Left lung (tissue), 10 donors: ENCODE measurements around the gene GPC5. TPM values are rescaled to one million over a fixed set of nuclear protein-coding genes. Genes with fewer than 3 reads are reported as not detected.

Experiments
- ATAC-seq: fragments of 200-7000 bp; cut with Tn5 transposase; one replicate; pipeline ENCODE4 v1.9.1; 2020; ENCODE audit warnings: moderate library complexity
- DNase-seq, 4 donors: peaks; one replicate each; pipeline ENCODE4 v3.0.0-alpha.2; 2013 to 2020
- H3K27ac ChIP-seq, 2 donors: fragments of 200-600 bp; sonication (generic) in 1 of 2; one replicate each; pipeline versions ENCODE4 v1.5.0 to v1.8.0; 2020 to 2021
- H3K27me3 ChIP-seq, 2 donors: fragments of 200-600 bp; sonication (generic) in 1 of 2; one replicate each; pipeline versions ENCODE4 v1.5.0 to v1.8.0; 2020 to 2021
- H3K36me3 ChIP-seq, 2 donors: fragments of 200-600 bp; sonication (generic) in 1 of 2; one replicate each; pipeline versions ENCODE4 v1.5.0 to v1.8.0; 2020 to 2021
- H3K4me1 ChIP-seq, 2 donors: fragments of 200-600 bp; one replicate each; pipeline ENCODE4 v1.8.0; 2021
- H3K4me3 ChIP-seq, 2 donors: fragments of 200-600 bp; sonication (generic) in 1 of 2; one replicate each; pipeline versions ENCODE4 v1.5.0 to v1.8.0; 2020 to 2021; ENCODE audit warnings: mild to moderate bottlenecking in 1 of 2
- H3K9me3 ChIP-seq, 2 donors: fragments of 200-600 bp; sonication (generic) in 1 of 2; one replicate each; pipeline versions ENCODE4 v1.5.0 to v1.8.0; 2020 to 2021
- intact Hi-C, 2 donors: fragments of 100-400 bp; cut with DNase I; formaldehyde crosslinking; loops; one replicate each; pipeline versions ENCODE4 v1.11.2 to v1.14.2; 2022
- polyA plus RNA-seq, 6 donors: library from polyadenylated mRNA; unstranded; fragments of 120-200 nt; gene quantifications; one replicate each; pipeline ENCODE4 v1.2.1, GENCODE V29; 2013; ENCODE audit not compliant: insufficient read length in 6 of 6
- total RNA-seq, 2 donors: library from RNA; stranded (reverse); fragmentation: NEBNext Ultra II Directional; extraction: Animal tissue kit (Norgen Biotek cat#: 25700); gene quantifications; one replicate each; pipeline ENCODE4 v1.2.1, GENCODE V29; 2021
- TF ChIP-seq, protein P1 (sequence below), 2 donors: fragments of 200-600 bp; sonication (generic) in 1 of 2; IDR thresholded peaks; one replicate each; pipeline versions ENCODE4 v1.5.0 to v1.8.0; 2021; ENCODE audit warnings: antibody characterized with exemption in 2 of 2
- donor health status: DM: no; HTN: yes; CAD: no.
- donor health status: DM: no; HTN: no; CAD: no.

The GPC5 gene
- total and polyA plus RNA-seq, 8 donors: 9.2 to 19.5 (median 11.5) TPM

DNA sequence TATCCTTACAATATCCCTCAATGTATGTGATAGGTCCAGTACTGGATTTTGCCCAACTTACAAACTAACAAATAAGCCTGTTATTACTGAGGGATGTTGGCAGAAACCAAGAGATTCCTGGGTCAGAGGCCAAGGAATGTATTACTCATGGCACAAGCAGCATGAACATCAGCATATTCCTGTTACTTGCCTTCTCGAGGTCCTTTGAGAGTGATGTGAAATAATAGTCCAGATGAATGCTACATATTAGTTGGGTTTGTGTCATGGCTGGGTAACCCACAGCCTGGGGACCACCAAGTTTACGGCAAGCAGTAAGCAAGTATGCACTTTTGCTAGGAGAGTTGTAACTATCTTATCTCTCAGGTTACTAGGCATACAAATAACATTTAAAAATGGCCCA is 1443.7 kb downstream of the GPC5 start:
- H3K27ac ChIP-seq: no peak overlapping the region
- H3K4me3 ChIP-seq: no peak overlapping the region
- no peaks in the 10 kb centered on the region for H3K4me1 ChIP-seq
- intact Hi-C loops: no loop called here
- DNase-seq: no peak
- no peaks in the 10 kb centered on the region for H3K27me3 ChIP-seq
- TF ChIP-seq, protein P1, sequence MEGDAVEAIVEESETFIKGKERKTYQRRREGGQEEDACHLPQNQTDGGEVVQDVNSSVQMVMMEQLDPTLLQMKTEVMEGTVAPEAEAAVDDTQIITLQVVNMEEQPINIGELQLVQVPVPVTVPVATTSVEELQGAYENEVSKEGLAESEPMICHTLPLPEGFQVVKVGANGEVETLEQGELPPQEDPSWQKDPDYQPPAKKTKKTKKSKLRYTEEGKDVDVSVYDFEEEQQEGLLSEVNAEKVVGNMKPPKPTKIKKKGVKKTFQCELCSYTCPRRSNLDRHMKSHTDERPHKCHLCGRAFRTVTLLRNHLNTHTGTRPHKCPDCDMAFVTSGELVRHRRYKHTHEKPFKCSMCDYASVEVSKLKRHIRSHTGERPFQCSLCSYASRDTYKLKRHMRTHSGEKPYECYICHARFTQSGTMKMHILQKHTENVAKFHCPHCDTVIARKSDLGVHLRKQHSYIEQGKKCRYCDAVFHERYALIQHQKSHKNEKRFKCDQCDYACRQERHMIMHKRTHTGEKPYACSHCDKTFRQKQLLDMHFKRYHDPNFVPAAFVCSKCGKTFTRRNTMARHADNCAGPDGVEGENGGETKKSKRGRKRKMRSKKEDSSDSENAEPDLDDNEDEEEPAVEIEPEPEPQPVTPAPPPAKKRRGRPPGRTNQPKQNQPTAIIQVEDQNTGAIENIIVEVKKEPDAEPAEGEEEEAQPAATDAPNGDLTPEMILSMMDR (IDR thresholded peaks at IDR 0.05): no peak
- ATAC-seq: peak; percentile 35
- no peaks in the 10 kb centered on the region for H3K36me3 ChIP-seq
- H3K9me3 ChIP-seq: peaks cover 0 to 5% of the 10 kb centered on the region in 2 donors

DNA sequence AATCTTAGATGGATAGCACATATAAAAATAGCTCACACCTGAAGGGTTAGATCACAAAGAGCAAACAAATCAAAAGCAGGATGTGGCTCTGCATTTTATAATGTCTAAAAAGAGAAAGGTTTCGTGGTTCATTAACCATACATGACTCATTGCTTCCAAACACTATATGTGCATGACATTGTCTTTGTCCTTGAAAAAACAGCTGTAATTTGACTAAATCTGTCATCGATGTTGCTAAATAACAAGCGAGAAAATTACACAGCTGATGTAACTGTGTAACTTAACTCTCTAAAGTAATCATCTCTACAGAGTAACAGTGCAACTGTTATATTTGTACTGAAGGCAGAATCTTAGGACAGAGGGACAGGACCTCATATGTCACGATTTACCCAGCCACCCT is 1445.1 kb downstream of the GPC5 start:
- ATAC-seq: peak; percentile 21
- intact Hi-C loops: no loop called here
- Histone ChIP-seq H3K27ac (no peak overlapping the region), H3K4me3 (no peak overlapping the region), H3K36me3 (no peaks in the 10 kb centered on the region), H3K27me3 (no peaks in the 10 kb centered on the region), H3K9me3 (peaks cover 0 to 5% of the 10 kb centered on the region in 2 donors), H3K4me1 (no peaks in the 10 kb centered on the region)
- DNase-seq: no peak
- TF ChIP-seq, protein P1 (IDR thresholded peaks at IDR 0.05): no peak

DNA sequence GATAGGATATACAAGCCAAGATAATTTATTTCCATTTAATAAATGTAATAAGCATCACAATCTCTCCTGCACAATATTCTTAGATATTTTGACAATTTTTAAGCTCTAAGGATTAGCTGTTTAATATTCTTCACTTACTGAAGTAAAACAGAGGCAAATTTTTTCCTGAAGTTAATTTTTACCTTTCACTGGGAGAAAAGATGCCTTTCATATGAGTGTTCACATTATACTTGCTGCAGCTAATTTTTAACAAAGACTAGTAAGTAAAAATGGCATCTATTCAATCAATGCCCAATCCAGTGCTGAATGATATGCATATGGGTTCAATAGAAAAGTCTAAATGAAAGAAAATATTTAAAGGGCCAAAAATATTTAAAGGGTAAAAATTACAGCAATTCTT is 1451.0 kb downstream of the GPC5 start:
- intact Hi-C loops: no loop called here
- no peaks in the 10 kb centered on the region for H3K4me1 ChIP-seq
- no peaks in the 10 kb centered on the region for H3K36me3 ChIP-seq
- DNase-seq (no peak), ATAC-seq (no peak)
- no peak overlapping the region for H3K27ac ChIP-seq
- no peaks in the 10 kb centered on the region for H3K9me3 ChIP-seq
- TF ChIP-seq, protein P1 (IDR thresholded peaks at IDR 0.05): no peak
- no peaks in the 10 kb centered on the region for H3K27me3 ChIP-seq
- H3K4me3 ChIP-seq: no peak overlapping the region

DNA sequence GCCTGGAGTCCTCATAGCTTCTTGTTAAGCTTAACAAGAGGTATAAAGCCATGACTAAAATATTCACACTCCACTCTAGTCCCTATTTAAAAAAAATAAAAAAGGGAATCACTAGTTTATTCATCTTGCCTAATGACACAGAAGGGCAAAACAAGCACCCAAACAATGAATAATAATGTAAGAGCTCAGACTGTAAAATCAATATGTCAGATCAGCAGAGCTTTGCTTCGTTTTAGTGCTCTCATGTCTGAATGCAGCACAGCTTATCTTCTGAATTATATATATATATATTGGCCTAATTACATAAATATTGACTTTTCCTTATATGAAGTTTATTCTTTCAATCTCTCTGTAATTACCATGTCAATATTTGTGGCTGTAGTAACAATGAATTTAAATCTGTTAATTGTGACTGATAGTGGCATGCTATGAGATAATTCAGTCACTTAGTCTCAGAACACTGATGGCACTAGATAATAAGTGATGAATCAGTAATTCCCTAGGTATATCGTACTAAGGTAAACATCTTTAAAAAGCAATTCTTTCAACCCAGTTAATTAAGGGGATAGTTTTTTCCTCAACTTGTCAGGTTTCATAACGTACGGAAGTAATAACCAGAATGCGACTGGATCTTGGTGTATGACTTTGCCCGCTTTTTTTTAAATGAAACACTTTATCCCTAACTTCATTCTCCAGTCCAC is 1466.3 kb downstream of the GPC5 start:
- no peaks in the 10 kb centered on the region for H3K27me3 ChIP-seq
- intact Hi-C loops: no loop called here

DNA sequence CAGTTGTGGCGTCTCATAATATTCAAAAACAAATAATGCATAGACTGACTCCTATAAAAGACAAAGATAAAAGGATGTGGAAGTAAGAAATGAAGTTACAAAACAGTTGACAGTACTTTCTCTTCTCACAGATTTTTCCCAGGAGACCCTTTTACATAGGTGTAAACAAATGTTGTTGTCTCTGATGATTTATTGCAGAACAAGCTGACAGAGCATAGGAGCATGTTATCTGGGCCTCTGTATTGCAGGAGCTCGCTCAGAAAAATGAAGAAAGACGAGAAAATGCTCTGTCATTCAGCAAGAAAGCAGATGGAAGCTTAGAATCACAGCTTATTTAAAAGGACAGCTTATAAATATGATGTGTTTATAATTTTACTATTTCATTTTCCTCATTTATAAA is 1474.6 kb downstream of the GPC5 start:
- peaks cover 0 to 3% of the 10 kb centered on the region in 2 donors for H3K9me3 ChIP-seq
- TF ChIP-seq, protein P1 (IDR thresholded peaks at IDR 0.05): no peak
- intact Hi-C loops: no loop called here
- H3K36me3 ChIP-seq: no peaks in the 10 kb centered on the region
- no peak overlapping the region for H3K4me3 ChIP-seq
- no peaks in the 10 kb centered on the region for H3K4me1 ChIP-seq
- DNase-seq (no peak), ATAC-seq (no peak)
- H3K27me3 ChIP-seq: no peaks in the 10 kb centered on the region
- no peak overlapping the region for H3K27ac ChIP-seq

More for the DNA sequence above, 1466.3 kb downstream of the GPC5 start:
- no peaks in the 10 kb centered on the region for H3K4me1 ChIP-seq
- no peak overlapping the region for H3K27ac ChIP-seq
- H3K9me3 ChIP-seq: no peaks in the 10 kb centered on the region
- ATAC-seq (no peak), DNase-seq (no peak)
- H3K4me3 ChIP-seq: no peak overlapping the region
- TF ChIP-seq, protein P1 (IDR thresholded peaks at IDR 0.05): no peak
- H3K36me3 ChIP-seq: no peaks in the 10 kb centered on the region
